ENCODE results near the gene RASSF4.
"Not testable (repeated sequence)": the region's sequence is repeated elsewhere in the genome, so short reads cannot be mapped to it uniquely, and the experiment has no call there.

RASSF4 gene

GRCh38 chr10:45008524-45009161, 49.0 kb downstream of the RASSF4 start:
- DNase-seq, result no peak

GRCh38 chr10:45014557-45014956, 55.0 kb downstream of the RASSF4 start:
- not testable (repeated sequence) for DNase-seq

- DNase-seq, result no peak
Measured at GRCh38 chr10:45015590-45015989, 56.0 kb downstream of the RASSF4 start.

- DNase-seq, result no peak
Measured at GRCh38 chr10:45023426-45023825, 63.8 kb downstream of the RASSF4 start.

GRCh38 chr10:45034301-45034700, 74.7 kb downstream of the RASSF4 start:
- no peak for DNase-seq

- DNase-seq, result no peak
Measured at GRCh38 chr10:45035673-45036072, 76.1 kb downstream of the RASSF4 start.

- DNase-seq, result no peak
Measured at GRCh38 chr10:45040921-45041542, 81.4 kb downstream of the RASSF4 start.

- DNase-seq, result no peak
Measured at GRCh38 chr10:45044290-45044689, 84.7 kb downstream of the RASSF4 start.
